PC-9 (cell line): ENCODE measurements around the gene ZSCAN31. TPM values are rescaled to one million over a fixed set of nuclear protein-coding genes. Genes with fewer than 3 reads are reported as not detected.

ENCODE experiments used
- BruUV-seq: library from RNA; stranded (reverse); fragments of 400-500 nt; replicated peaks from 2 replicates; lab custom pipeline; 2021; lab: Mats Ljungman, UMichigan
- CTCF ChIA-PET: fragments of 300-600 bp; sonication (Branson Sonifier 250); formaldehyde crosslinking; loops from one replicate; lab custom pipeline; 2022; ENCODE audit warnings: antibody characterized with exemption; lab: Charles Lee
- POLR2A ChIA-PET: fragments of 300-600 bp; sonication (Branson Sonifier 250); formaldehyde crosslinking; loops from one replicate; lab custom pipeline; 2022; ENCODE audit warnings: antibody characterized with exemption; ENCODE audit not compliant: unreplicated experiment; lab: Charles Lee
- DNase-seq, 2 experiments: peaks; one replicate each; pipeline versions ENCODE4 v3.0.0 to v3.0.0-alpha.2; 2015 to 2022; ENCODE audit warnings: mixed read lengths in 1 of 2
- H2AFZ ChIP-seq: fragments of 200-600 bp; sonication (generic); 2 replicates; pipeline ENCODE4 v1.8.1; 2017; ENCODE audit warnings: antibody characterized with exemption
- H3F3A ChIP-seq: fragments of 200-600 bp; sonication (generic); 2 replicates; pipeline ENCODE4 v1.8.1; 2017; ENCODE audit warnings: antibody characterized with exemption, mild to moderate bottlenecking, low read depth; ENCODE audit not compliant: insufficient read depth
- H3K27ac ChIP-seq: fragments of 200-600 bp; sonication (generic); 2 replicates; pipeline ENCODE4 v1.6.1; 2016; ENCODE audit warnings: mixed run types
- H3K27me3 ChIP-seq: fragments of 200-600 bp; sonication (generic); 2 replicates; pipeline ENCODE4 v1.6.1; 2016; ENCODE audit warnings: low read depth, mixed run types; ENCODE audit not compliant: insufficient read depth
- H3K36me3 ChIP-seq: fragments of 200-600 bp; sonication (generic); 2 replicates; pipeline ENCODE4 v1.6.1; 2016; ENCODE audit warnings: low read depth, mixed run types
- H3K4me1 ChIP-seq: fragments of 200-600 bp; sonication (generic); replicated peaks from 2 replicates; pipeline ENCODE4 v1.6.1; 2016; ENCODE audit warnings: mixed run types; ENCODE audit not compliant: insufficient read depth
- H3K4me2 ChIP-seq: fragments of 200-600 bp; sonication (generic); 2 replicates; pipeline ENCODE4 v1.6.1; 2017; ENCODE audit warnings: mixed run types
- H3K4me3 ChIP-seq: fragments of 200-600 bp; sonication (generic); 2 replicates; pipeline ENCODE4 v1.6.1; 2016; ENCODE audit warnings: mixed run types
- H3K79me2 ChIP-seq: fragments of 200-600 bp; sonication (generic); 2 replicates; pipeline ENCODE4 v1.6.1; 2017; ENCODE audit warnings: low read depth, mixed run types
- H3K9me2 ChIP-seq: fragments of 200-600 bp; sonication (generic); 2 replicates; pipeline ENCODE4 v1.8.1; 2017; ENCODE audit warnings: mild to moderate bottlenecking; ENCODE audit not compliant: insufficient read depth
- H3K9me3 ChIP-seq: fragments of 200-600 bp; sonication (generic); 2 replicates; pipeline ENCODE4 v1.8.1; 2016; ENCODE audit warnings: low read depth; ENCODE audit not compliant: insufficient read depth
- H4K20me1 ChIP-seq: fragments of 200-600 bp; sonication (generic); 2 replicates; pipeline ENCODE4 v1.8.1; 2017; ENCODE audit not compliant: insufficient read depth
- EZH2 ChIP-seq: fragments of 200-600 bp; sonication (generic); IDR thresholded peaks from 2 replicates; pipeline ENCODE4 v1.8.0; 2017; ENCODE audit warnings: antibody characterized with exemption, low read depth
- intact Hi-C: fragments of 100-400 bp; cut with micrococcal nuclease; formaldehyde crosslinking; loops from one replicate; pipeline ENCODE4 v1.10.0; 2022; ENCODE audit not compliant: unreplicated experiment
- total RNA-seq: library from RNA; stranded (reverse); gene quantifications from 2 replicates; pipeline ENCODE4 v1.2.3, GENCODE V29; 2021
- TF ChIP-seq, protein P1 (sequence below): fragments of 200-600 bp; sonication (generic); conservative IDR thresholded peaks from 2 replicates; pipeline ENCODE4 v1.6.1; 2017; ENCODE audit warnings: mixed run types, antibody characterized with exemption, mild to moderate bottlenecking, moderate library complexity

ZSCAN31 gene
- total RNA-seq, 1 experiment from 2014 or later: 88.8 TPM

DNA sequence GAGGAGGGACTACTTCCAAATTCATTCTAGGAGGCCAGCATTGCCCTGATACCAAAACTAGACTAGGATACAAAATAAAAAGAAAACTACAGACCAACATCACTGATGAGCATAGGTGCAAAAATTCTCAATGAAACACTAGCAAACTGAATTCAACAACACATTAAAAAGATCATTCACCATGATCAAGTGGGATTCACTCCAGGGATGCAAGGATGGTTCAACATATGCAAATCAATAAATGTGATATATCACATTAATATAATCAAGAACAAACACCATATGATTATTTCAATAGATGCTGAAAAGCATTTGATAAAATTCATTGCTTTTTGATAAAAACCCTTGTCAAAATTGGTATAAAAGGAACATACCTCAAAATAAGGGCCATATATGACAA is 44.4 kb downstream of the ZSCAN31 start:
- 0 out of 2 replicates have a peak, but pooled peaks cover 7% of the 10 kb centered on the region for H3K9me3 ChIP-seq
- H2AFZ ChIP-seq: no peak overlapping the region
- no TSS peak for BruUV-seq
- H3K4me2 ChIP-seq: no peak overlapping the region
- CTCF ChIA-PET: interaction anchor here (0.7 kb wide), 1 partner anchor 860 kb away, joined by 5 read pairs; no protein-coding TSS in a partner anchor
- intact Hi-C loops: no loop called here
- no peaks in the 10 kb centered on the region for H3K36me3 ChIP-seq
- no peaks in the 10 kb centered on the region for H3K9me2 ChIP-seq
- no peaks in the 10 kb centered on the region for H3K79me2 ChIP-seq
- POLR2A ChIA-PET: no interaction called here
- no peak overlapping the region for H3K4me3 ChIP-seq
- TF ChIP-seq EZH2: no peak
- TF ChIP-seq, protein P1, sequence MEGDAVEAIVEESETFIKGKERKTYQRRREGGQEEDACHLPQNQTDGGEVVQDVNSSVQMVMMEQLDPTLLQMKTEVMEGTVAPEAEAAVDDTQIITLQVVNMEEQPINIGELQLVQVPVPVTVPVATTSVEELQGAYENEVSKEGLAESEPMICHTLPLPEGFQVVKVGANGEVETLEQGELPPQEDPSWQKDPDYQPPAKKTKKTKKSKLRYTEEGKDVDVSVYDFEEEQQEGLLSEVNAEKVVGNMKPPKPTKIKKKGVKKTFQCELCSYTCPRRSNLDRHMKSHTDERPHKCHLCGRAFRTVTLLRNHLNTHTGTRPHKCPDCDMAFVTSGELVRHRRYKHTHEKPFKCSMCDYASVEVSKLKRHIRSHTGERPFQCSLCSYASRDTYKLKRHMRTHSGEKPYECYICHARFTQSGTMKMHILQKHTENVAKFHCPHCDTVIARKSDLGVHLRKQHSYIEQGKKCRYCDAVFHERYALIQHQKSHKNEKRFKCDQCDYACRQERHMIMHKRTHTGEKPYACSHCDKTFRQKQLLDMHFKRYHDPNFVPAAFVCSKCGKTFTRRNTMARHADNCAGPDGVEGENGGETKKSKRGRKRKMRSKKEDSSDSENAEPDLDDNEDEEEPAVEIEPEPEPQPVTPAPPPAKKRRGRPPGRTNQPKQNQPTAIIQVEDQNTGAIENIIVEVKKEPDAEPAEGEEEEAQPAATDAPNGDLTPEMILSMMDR: no peak
- H3K27me3 ChIP-seq: no peaks in the 10 kb centered on the region
- no peak for DNase-seq
- H3K27ac ChIP-seq: no peak overlapping the region
- H3K4me1 ChIP-seq: no peaks in the 10 kb centered on the region
- H3F3A ChIP-seq: no peaks in the 10 kb centered on the region
- H4K20me1 ChIP-seq: no peaks in the 10 kb centered on the region

DNA sequence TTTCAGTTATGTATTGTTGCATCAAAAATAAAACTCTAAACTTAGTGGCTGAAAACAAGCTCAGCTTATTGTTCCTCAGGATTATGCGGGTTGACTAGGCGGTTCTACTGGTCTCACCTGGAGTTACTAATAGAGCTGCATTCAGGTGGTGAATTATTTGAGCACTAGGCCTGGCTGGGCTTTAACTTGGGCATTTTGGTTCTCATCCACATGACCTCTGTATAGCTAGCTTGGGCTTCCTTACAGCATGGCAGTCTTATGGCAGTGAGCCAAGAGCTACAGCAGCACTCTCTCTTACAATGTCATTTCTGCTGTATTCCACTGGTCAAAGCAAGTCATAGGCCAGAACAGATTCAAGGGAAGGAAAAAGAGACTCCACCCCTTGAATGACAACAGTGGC is 53.0 kb downstream of the ZSCAN31 start:
- TF ChIP-seq, protein P1: no peak
- TF ChIP-seq EZH2: no peak
- Histone ChIP-seq H2AFZ (no peak overlapping the region), H3K9me2 (no peaks in the 10 kb centered on the region), H3K4me2 (no peak overlapping the region), H3F3A (no peaks in the 10 kb centered on the region), H3K27me3 (no peaks in the 10 kb centered on the region), H4K20me1 (no peaks in the 10 kb centered on the region), H3K79me2 (no peaks in the 10 kb centered on the region), H3K4me3 (no peak overlapping the region), H3K9me3 (no peaks in the 10 kb centered on the region), H3K36me3 (no peaks in the 10 kb centered on the region; the same call in 1 of the 2 replicates), H3K27ac (no peak overlapping the region), H3K4me1 (peaks cover 11% of the 10 kb centered on the region; the same call in 1 of the 2 replicates)
- ChIA-PET POLR2A (interaction anchor here (0.5 to 0.6 kb wide), 3 partner anchors 22 to 160 kb away, joined by 5 to 6 read pairs (median 6); partner anchors contain the start of gene ZSCAN23), CTCF (no interaction called here)
- DNase-seq: no peak
- BruUV-seq: no TSS peak
- intact Hi-C loops: no loop called here

DNA sequence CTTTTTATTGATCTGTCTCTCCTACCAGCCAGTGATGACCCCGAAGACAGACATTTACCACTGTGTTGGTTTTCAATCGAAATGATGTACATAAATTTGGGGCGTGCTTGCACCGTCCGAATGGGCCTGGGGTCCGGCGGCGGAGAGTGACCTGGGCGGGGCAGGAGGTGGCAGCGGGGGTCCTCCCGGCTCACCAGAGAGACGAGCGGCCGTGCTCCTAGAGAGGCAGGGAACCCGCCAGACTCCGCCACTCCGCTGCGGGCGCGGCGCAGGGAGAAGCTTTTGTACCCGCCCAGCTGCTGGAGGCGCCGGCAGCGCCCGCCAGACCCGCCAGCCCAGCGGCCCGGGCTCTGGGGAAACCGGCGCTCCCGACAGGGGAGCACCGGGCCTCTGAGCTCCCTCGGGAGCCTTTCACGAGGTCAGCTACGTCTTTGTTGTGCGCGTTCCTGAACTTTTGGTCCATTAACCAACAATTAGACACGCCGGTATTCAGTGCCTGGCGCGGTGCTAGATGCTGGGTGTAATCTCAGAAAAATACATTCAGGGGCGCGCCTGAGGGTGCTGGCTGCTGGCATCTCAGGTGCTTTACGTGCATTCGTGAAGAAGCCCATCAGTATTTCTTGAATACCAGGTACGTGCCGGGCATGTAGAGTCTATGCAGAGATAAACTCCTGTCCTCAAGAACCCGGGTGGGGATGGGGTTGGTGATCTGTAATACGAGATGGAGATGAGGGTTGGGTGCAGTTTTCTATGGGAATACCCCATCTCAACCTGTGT is 54.5 kb downstream of the ZSCAN31 start, which contains the start of gene PGBD1:
PGBD1 (plus strand) TSS at position 285 of the 777 bp plus-strand sequence. CDS start 2,242 bp downstream, outside the sequence.
- Histone ChIP-seq H3K27ac (no peak within 1 kb of the TSS), H3F3A (no peaks in the 10 kb centered on the region), H3K4me3 (peak within 1 kb of the TSS; percentile 82), H3K4me1 (peaks cover 11% of the 10 kb centered on the region; the same call in 1 of the 2 replicates), H3K9me2 (no peaks in the 10 kb centered on the region), H3K79me2 (no peaks in the 10 kb centered on the region), H3K27me3 (no peaks in the 10 kb centered on the region), H3K36me3 (no peaks in the 10 kb centered on the region; the same call in 1 of the 2 replicates), H3K9me3 (no peaks in the 10 kb centered on the region), H3K4me2 (peak within 1 kb of the TSS; percentile 90), H4K20me1 (no peaks in the 10 kb centered on the region), H2AFZ (peak within 1 kb of the TSS; percentile 98)
- TF ChIP-seq, protein P1: no peak
- TF ChIP-seq EZH2: no peak
- intact Hi-C loops: no loop called here
- POLR2A ChIA-PET: interaction anchor here (0.5 to 1.2 kb wide), 5 partner anchors 13 to 1781 kb away, joined by 3 to 10 read pairs (median 3); partner anchors contain the start of gene BTN1A1
- CTCF ChIA-PET: no interaction called here
- no TSS peak for BruUV-seq
- DNase-seq: peak; percentile 45 to 78
